DOHH2 (cell line): ENCODE results near the gene FAM20A.

ENCODE experiments used
- H3F3A ChIP-seq: fragments of 200-600 bp; sonication (generic), shearing (Covaris generic); 2 replicates; pipeline ENCODE4 v1.6.0; 2016; ENCODE audit warnings: antibody characterized with exemption, mild to moderate bottlenecking; ENCODE audit not compliant: control insufficient read depth, insufficient read depth
- H3K27ac ChIP-seq: fragments of 200-600 bp; sonication (generic); 2 replicates; pipeline ENCODE4 v1.5.1; 2014; ENCODE audit warnings: low read depth, mild to moderate bottlenecking, low read length, moderate library complexity
- H3K27me3 ChIP-seq: fragments of 200-600 bp; sonication (generic); 2 replicates; pipeline ENCODE4 v1.6.1; 2014; ENCODE audit warnings: mild to moderate bottlenecking, low read length, mixed read lengths; ENCODE audit not compliant: control insufficient read depth
- H3K36me3 ChIP-seq: fragments of 200-600 bp; sonication (generic); 2 replicates; pipeline ENCODE4 v1.6.1; 2014; ENCODE audit warnings: mild to moderate bottlenecking, low read length, moderate library complexity, mixed read lengths; ENCODE audit not compliant: control insufficient read depth
- H3K4me1 ChIP-seq: fragments of 200-600 bp; sonication (generic); 2 replicates; pipeline ENCODE4 v1.6.1; 2014; ENCODE audit warnings: mild to moderate bottlenecking, low read length, mixed read lengths; ENCODE audit not compliant: control insufficient read depth
- H3K4me2 ChIP-seq: fragments of 200-600 bp; sonication (generic); 2 replicates; pipeline ENCODE4 v1.6.0; 2014; ENCODE audit warnings: mild to moderate bottlenecking, low read length, moderate library complexity
- H3K4me3 ChIP-seq: fragments of 200-600 bp; sonication (generic); 2 replicates; pipeline ENCODE4 v1.5.1; 2014; ENCODE audit warnings: mild to moderate bottlenecking, low read length, mixed read lengths
- H3K79me2 ChIP-seq: fragments of 200-600 bp; sonication (generic); 2 replicates; pipeline ENCODE4 v1.6.1; 2014; ENCODE audit warnings: mild to moderate bottlenecking, low read length, mixed read lengths; ENCODE audit not compliant: control insufficient read depth
- H3K9me2 ChIP-seq: fragments of 200-600 bp; sonication (generic); replicated peaks from 2 replicates; pipeline ENCODE4 v1.6.1; 2014; ENCODE audit warnings: mild to moderate bottlenecking, low read length, mixed read lengths; ENCODE audit not compliant: control insufficient read depth
- H3K9me3 ChIP-seq: fragments of 200-600 bp; sonication (generic); 2 replicates; pipeline ENCODE4 v1.6.1; 2014; ENCODE audit warnings: antibody characterized with exemption, low read length, mixed read lengths; ENCODE audit not compliant: control insufficient read depth, insufficient read depth
- H4K20me1 ChIP-seq: fragments of 200-600 bp; sonication (generic); 2 replicates; pipeline ENCODE4 v1.6.0; 2014; ENCODE audit warnings: low read depth, mild to moderate bottlenecking, antibody characterized with exemption, low read length, moderate library complexity; ENCODE audit not compliant: control insufficient read depth, insufficient read depth
- CTCF ChIP-seq: fragments of 200-600 bp; sonication (generic); IDR thresholded peaks from one replicate; pipeline ENCODE4 v1.5.1; 2014; ENCODE audit warnings: antibody characterized with exemption, mild to moderate bottlenecking, low read depth, low read length; ENCODE audit not compliant: poor library complexity, severe bottlenecking
- EZH2phosphoT487 ChIP-seq: fragments of 200-600 bp; sonication (generic); IDR thresholded peaks from 2 replicates; pipeline ENCODE4 v1.6.1; 2017; ENCODE audit warnings: borderline replicate concordance, mild to moderate bottlenecking, antibody characterized with exemption, low read length, moderate library complexity, mixed read lengths

The FAM20A gene

GRCh38 chr17:68599091-68599490 is 2.1 kb downstream of the FAM20A start:
- H3K4me3 ChIP-seq: no peak overlapping the region

DNA sequence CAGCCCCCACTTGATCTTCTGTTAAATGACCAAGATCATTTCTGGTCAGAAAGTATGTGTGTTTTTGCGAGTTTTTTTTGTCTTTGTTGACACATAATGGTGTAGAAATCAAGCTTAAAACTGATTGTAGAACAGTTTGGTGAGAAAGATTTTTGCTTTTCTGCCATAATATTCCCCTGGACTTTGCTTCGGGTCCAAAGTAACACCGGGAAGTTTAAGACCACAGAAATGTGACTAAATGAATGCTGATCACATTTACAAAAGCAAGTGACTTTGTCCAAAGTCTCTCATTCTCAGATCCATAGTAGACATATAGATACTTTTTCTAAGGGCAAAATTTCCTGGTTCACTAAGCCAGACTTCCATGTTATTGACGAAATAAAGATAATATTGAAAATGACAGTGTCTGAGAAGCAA is 2.6 kb downstream of the FAM20A start:
- no peak for TF ChIP-seq EZH2phosphoT487
- TF ChIP-seq CTCF: no peak
- H3K9me3 ChIP-seq: no peaks in the 10 kb centered on the region
- H3K4me2 ChIP-seq: no peak overlapping the region
- H3K27me3 ChIP-seq: peaks cover under 1% of the 10 kb centered on the region; the same call in 1 of the 2 replicates
- H3K79me2 ChIP-seq: no peaks in the 10 kb centered on the region
- H3K4me1 ChIP-seq: no peaks in the 10 kb centered on the region
- no peaks in the 10 kb centered on the region for H3F3A ChIP-seq
- H4K20me1 ChIP-seq: no peaks in the 10 kb centered on the region
- no peak overlapping the region for H3K27ac ChIP-seq
- no peak overlapping the region for H3K4me3 ChIP-seq
- H3K36me3 ChIP-seq: no peaks in the 10 kb centered on the region
- H3K9me2 ChIP-seq: no peaks in the 10 kb centered on the region

More at GRCh38 chr17:68599091-68599490, 2.1 kb downstream of the FAM20A start:
- no peaks in the 10 kb centered on the region for H3K79me2 ChIP-seq
- H3K27ac ChIP-seq: no peak overlapping the region
- no peak for TF ChIP-seq CTCF
- no peak for TF ChIP-seq EZH2phosphoT487
- no peaks in the 10 kb centered on the region for H3K36me3 ChIP-seq
- no peaks in the 10 kb centered on the region for H4K20me1 ChIP-seq
- H3K9me2 ChIP-seq: no peaks in the 10 kb centered on the region
- H3F3A ChIP-seq: no peaks in the 10 kb centered on the region
- no peaks in the 10 kb centered on the region; the same call in 1 of the 2 replicates for H3K27me3 ChIP-seq
- H3K4me2 ChIP-seq: no peak overlapping the region
- no peaks in the 10 kb centered on the region for H3K4me1 ChIP-seq
- no peaks in the 10 kb centered on the region for H3K9me3 ChIP-seq

DNA sequence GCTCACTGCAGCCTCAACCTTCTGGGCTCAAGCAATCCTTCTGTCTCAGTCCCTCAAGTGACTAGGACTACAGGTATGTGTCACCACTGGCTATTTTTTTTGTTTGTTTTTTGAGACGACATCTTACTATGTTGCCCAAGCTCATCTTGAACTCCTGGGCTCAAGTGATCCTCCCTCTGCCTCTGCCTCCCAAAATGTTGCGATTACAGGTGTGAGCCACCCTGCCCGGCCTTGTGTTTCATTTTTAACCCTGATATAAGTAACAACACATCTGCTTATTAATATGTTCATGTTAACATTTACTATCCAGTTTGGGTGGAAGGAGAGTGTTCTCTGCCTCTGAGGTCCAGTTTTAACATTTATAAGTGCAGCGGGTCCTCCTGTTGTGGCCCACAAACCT is 3.1 kb downstream of the FAM20A start:
- no peak for TF ChIP-seq EZH2phosphoT487
- TF ChIP-seq CTCF: no peak
- Histone ChIP-seq H3K4me3 (no peak overlapping the region), H3K9me3 (no peaks in the 10 kb centered on the region), H3K27ac (no peak overlapping the region), H3K4me1 (no peaks in the 10 kb centered on the region), H3K36me3 (no peaks in the 10 kb centered on the region), H3K27me3 (peaks cover 5% of the 10 kb centered on the region; the same call in 1 of the 2 replicates), H3F3A (no peaks in the 10 kb centered on the region), H3K4me2 (no peak overlapping the region), H3K9me2 (no peaks in the 10 kb centered on the region), H3K79me2 (no peaks in the 10 kb centered on the region), H4K20me1 (no peaks in the 10 kb centered on the region)
